Ascending aorta (tissue), 2 donors: Measurements from ENCODE around the gene F5. TPM values are rescaled to one million over a fixed set of nuclear protein-coding genes. Genes with fewer than 3 reads are reported as not detected.

ENCODE experiments used
- DNase-seq, 2 donors: peaks; one replicate each; pipeline ENCODE4 v3.0.0-alpha.2; 2019; ENCODE audit warnings: low spot score in 2 of 2
- H3K27ac ChIP-seq, 2 donors: fragments of 200-600 bp; sonication (generic); one replicate each; pipeline ENCODE4 v1.5.1; 2016 to 2017; ENCODE audit warnings: mild to moderate bottlenecking in 1 of 2
- H3K27me3 ChIP-seq: fragments of 200-600 bp; sonication (generic); one replicate; pipeline ENCODE4 v1.5.1; 2017
- H3K36me3 ChIP-seq, 2 donors: fragments of 200-600 bp; sonication (generic); one replicate each; pipeline ENCODE4 v1.5.1; 2016
- H3K4me1 ChIP-seq, 2 donors: fragments of 200-600 bp; sonication (generic); one replicate each; pipeline ENCODE4 v1.5.1; 2016 to 2017; ENCODE audit warnings: mild to moderate bottlenecking in 1 of 2
- H3K4me3 ChIP-seq, 2 donors: fragments of 200-600 bp; sonication (generic); one replicate each; pipeline ENCODE4 v1.5.1; 2016 to 2017; ENCODE audit warnings: mild to moderate bottlenecking in 1 of 2
- H3K9me3 ChIP-seq, 2 donors: fragments of 200-600 bp; sonication (generic); one replicate each; pipeline ENCODE4 v1.5.1; 2016
- CTCF ChIP-seq, 3 experiments: fragments of 200-600 bp in 2 of 3; fragments of 450-650 bp in 1 of 3; sonication (generic) in 2 of 3; IDR thresholded peaks; one replicate each; pipeline ENCODE4 v1.5.1; 2016 to 2019; ENCODE audit warnings: antibody characterized with exemption in 3 of 3, mild to moderate bottlenecking in 1 of 3, moderate library complexity in 1 of 3
- intact Hi-C: fragments of 100-400 bp; cut with DNase I; formaldehyde crosslinking; loops from one replicate; pipeline ENCODE4 v1.15.1; 2023
- total RNA-seq: library from RNA; depleted of rRNA; stranded (reverse); fragments of >200 nt; gene quantifications from one replicate; pipeline ENCODE4 v1.1.0, GENCODE V29; 2016

F5 gene
- total RNA-seq, 1 donor from 2014 or later = not detected

DNA sequence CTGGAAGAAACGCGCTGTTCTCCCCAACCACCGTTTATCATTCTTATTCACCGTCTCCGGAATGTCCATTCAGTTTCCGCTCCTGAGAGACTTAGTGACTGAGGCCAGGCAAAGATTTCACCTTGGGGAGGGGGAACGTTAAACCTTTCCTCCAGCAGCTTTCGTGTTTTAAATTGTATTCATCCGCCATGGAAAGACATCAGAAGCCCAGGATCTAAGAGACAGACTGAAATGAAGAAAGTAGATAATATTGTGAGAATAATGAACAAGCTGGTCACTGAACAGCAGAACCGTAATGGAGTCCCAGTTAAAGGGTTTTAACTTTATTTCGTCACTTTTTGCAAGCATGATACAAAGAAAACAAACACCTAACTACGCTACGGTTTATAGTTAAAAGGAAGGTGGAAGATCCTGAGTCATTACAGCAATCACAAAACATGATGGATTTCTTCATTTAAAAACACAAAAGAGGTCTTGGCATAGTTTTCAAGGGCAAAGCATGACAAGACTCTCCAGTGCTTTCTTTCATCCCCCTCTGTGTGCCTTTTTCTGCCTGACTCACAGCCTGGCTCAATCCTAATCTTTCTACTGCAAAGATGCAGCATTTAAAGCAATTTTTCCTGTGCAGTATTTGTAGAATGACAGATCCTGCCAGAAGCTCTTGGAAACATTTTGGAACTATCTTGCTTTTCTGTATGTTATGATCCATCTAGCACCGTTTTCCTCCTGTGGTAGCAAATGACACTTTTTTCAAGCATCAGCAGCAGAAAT is 99.8 kb downstream of the F5 start:
- peak overlapping the region; percentile 99 to 100 for H3K27ac ChIP-seq
- no peak for TF ChIP-seq CTCF (IDR thresholded peaks at IDR 0.05)
- peaks cover 0 to 27% of the 10 kb centered on the region in 2 donors for H3K4me1 ChIP-seq
- H3K36me3 ChIP-seq = no peaks in the 10 kb centered on the region
- H3K27me3 ChIP-seq = no peaks in the 10 kb centered on the region
- H3K9me3 ChIP-seq = no peaks in the 10 kb centered on the region
- no peak for DNase-seq
- intact Hi-C loops = loop anchor here (1.0 to 10.0 kb wide), 10 partner anchors 25 to 1932 kb away; partner anchors contain the start of genes ATP1B1, CREG1, DCAF6 and MPC2
- H3K4me3 ChIP-seq = peak overlapping the region; percentile 80 to 98

- Histone ChIP-seq H3K27me3 (no peaks in the 10 kb centered on the region), H3K4me3 (peak within 1 kb of the TSS; percentile 80 to 98), H3K4me1 (peaks cover 0 to 27% of the 10 kb centered on the region in 2 donors), H3K27ac (peak within 1 kb of the TSS; percentile 99 to 100), H3K9me3 (no peaks in the 10 kb centered on the region), H3K36me3 (no peaks in the 10 kb centered on the region)
- intact Hi-C loops = loop anchor here (1.0 to 10.0 kb wide), 10 partner anchors 26 to 1931 kb away; partner anchors contain the start of genes ATP1B1, CREG1, DCAF6 and MPC2
- peak in 2 of 3 experiments; percentile 32 to 39 for TF ChIP-seq CTCF (IDR thresholded peaks at IDR 0.05)
- DNase-seq = peak; percentile 98 to 100
Observed at GRCh38 chr1:169485431-169486280, 100.6 kb downstream of the F5 start, which contains the start of gene SLC19A2. Gene SLC19A2 (minus strand): TSS chr1:169485944. CDS start chr1:169485766, 178 bp downstream.

DNA sequence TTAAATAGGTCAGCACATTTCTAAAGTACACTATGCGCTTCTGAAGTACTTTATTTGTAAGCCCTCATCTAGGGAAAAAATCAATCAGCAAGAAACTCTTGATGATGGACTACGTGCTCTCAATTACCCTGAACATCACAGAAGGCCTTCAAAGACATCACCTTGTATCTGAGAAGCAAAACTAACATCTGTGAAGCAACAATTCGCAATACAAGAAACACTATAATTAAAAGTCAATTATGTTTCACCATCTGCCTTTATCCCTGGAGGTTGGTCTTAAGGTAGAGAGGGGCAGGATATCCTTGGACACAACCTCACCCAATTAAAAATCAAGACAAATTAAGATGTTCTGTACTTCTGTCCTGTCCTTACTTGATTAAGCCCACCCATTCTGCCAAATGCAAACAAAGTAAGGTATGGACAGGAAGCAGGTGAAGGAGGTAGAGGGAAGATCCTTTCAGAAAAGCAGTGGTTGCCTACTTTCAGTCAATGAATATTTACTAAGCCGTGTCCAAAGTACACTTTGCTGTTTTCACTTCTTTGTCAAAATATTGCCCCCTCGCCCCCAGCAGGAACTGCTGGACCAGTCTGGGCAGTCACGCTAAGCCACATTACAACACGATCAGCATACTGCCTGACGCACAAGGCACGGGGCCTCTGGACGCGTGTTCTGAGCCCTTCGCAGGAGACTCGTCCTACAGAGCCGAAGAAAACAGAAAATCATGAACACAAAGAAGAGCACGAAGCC is 101.4 kb downstream of the F5 start:
- no peaks in the 10 kb centered on the region for H3K27me3 ChIP-seq
- no peaks in the 10 kb centered on the region for H3K9me3 ChIP-seq
- intact Hi-C loops = loop anchor here (5.0 to 10.0 kb wide), 6 partner anchors 378 to 1930 kb away; partner anchors contain the start of genes ATP1B1, CREG1, DCAF6 and MPC2
- no peaks in the 10 kb centered on the region for H3K36me3 ChIP-seq
- peak in 1 of 2 donors; percentile 83 for DNase-seq
- peaks cover 0 to 27% of the 10 kb centered on the region in 2 donors for H3K4me1 ChIP-seq
- TF ChIP-seq CTCF (IDR thresholded peaks at IDR 0.05) = no peak
- H3K27ac ChIP-seq = peak overlapping the region; percentile 99 to 100
- peak overlapping the region; percentile 80 to 98 for H3K4me3 ChIP-seq

DNA sequence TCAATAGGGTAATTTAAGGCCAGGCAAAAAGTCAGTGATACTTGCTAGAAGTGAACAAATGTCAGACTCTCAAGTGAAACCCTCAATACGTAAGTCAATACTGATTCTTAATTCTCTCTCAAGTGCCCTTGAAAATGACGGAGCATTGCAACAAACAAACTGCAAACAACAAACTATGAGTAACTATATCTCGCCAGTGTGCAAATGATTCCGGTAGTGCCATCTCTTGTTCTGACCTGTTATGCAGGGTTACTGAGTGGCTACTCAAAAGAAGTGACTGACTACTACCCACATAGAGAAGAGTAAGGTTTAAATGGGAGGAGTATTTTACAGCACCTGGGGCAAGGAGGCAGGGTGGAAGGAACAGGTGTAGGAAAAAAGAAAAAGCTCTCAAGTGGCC is 102.2 kb downstream of the F5 start:
- TF ChIP-seq CTCF (IDR thresholded peaks at IDR 0.05) = no peak
- Histone ChIP-seq H3K27ac (peak overlapping the region; percentile 19 to 100), H3K9me3 (no peaks in the 10 kb centered on the region), H3K36me3 (no peaks in the 10 kb centered on the region), H3K4me1 (peaks cover 0 to 27% of the 10 kb centered on the region in 2 donors), H3K27me3 (no peaks in the 10 kb centered on the region), H3K4me3 (peak overlapping the region; percentile 80 to 98)
- DNase-seq = no peak
- intact Hi-C loops = loop anchor here (10.0 kb wide), 4 partner anchors 879 to 1929 kb away; partner anchors contain the start of genes CREG1, DCAF6 and MPC2
